Activated CD8-positive, alpha-beta T cell treated with anti-CD3 and anti-CD28 coated beads for 36 hours (primary cell): Measurements from ENCODE around the gene NRIP2. TPM values are rescaled to one million over a fixed set of nuclear protein-coding genes. Genes with fewer than 3 reads are reported as not detected.
"Not testable (repeated sequence)": the region's sequence is repeated elsewhere in the genome, so short reads cannot be mapped to it uniquely, and the experiment has no call there.

Source experiments
- ATAC-seq: fragments of 200-7000 bp; cut with Tn5 transposase; one replicate; pipeline ENCODE4 v1.10.0; 2021; ENCODE audit warnings: mild to moderate bottlenecking, moderate library complexity
- CTCF ChIA-PET: fragments of 350-600 bp; sonication (Branson Sonifier 250); formaldehyde crosslinking; loops from one replicate; lab custom pipeline; 2021; ENCODE audit warnings: antibody characterized with exemption; lab: Charles Lee
- POLR2A ChIA-PET: fragments of 350-600 bp; sonication (Branson Sonifier 250); formaldehyde crosslinking; loops from one replicate; lab custom pipeline; 2021; ENCODE audit warnings: antibody characterized with exemption; lab: Charles Lee
- DNase-seq: peaks from one replicate; pipeline ENCODE4 v3.0.0-alpha.2; 2020
- H3K27ac Mint-ChIP-seq: one replicate; pipeline ENCODE4 v1.8.0; 2021; ENCODE audit warnings: mild to moderate bottlenecking, mixed read lengths
- H3K27me3 Mint-ChIP-seq: one replicate; pipeline ENCODE4 v1.8.0; 2021; ENCODE audit warnings: mixed read lengths
- H3K36me3 Mint-ChIP-seq: one replicate; pipeline ENCODE4 v1.8.0; 2021; ENCODE audit warnings: low read depth, mixed read lengths
- H3K4me1 Mint-ChIP-seq: one replicate; pipeline ENCODE4 v1.8.0; 2021; ENCODE audit warnings: low read depth, mixed read lengths
- H3K4me3 Mint-ChIP-seq: one replicate; pipeline ENCODE4 v1.8.0; 2021; ENCODE audit warnings: mild to moderate bottlenecking, moderate library complexity, mixed read lengths
- H3K9me3 Mint-ChIP-seq: one replicate; pipeline ENCODE4 v1.8.0; 2021; ENCODE audit warnings: mixed read lengths
- CTCF ChIP-seq: fragments of 200-600 bp; IDR thresholded peaks from one replicate; pipeline ENCODE4 v1.8.0; 2022; ENCODE audit warnings: antibody characterized with exemption, mild to moderate bottlenecking
- intact Hi-C: fragments of 100-400 bp; cut with micrococcal nuclease; formaldehyde crosslinking; loops from one replicate; pipeline ENCODE4 v1.10.0; 2022
- total RNA-seq, 2 experiments: library from RNA; stranded (reverse); gene quantifications; one replicate each; pipeline ENCODE4 v1.2.3, GENCODE V29; 2021

NRIP2 gene
- total RNA-seq, 2 experiments from 2014 or later, result not detected

- TF ChIP-seq CTCF, result no peak
- peak overlapping the region; percentile 90 for H3K27ac Mint-ChIP-seq
- peak overlapping the region; percentile 80 for H3K4me3 Mint-ChIP-seq
- ATAC-seq, result peak; percentile 64
- H3K36me3 Mint-ChIP-seq, result peaks cover 52% of the 10 kb centered on the region
- peaks cover 28% of the 10 kb centered on the region for H3K4me1 Mint-ChIP-seq
- no peaks in the 10 kb centered on the region for H3K9me3 Mint-ChIP-seq
- DNase-seq, result peak; percentile 50
- CTCF ChIA-PET, result interaction anchor here (1.0 to 2.0 kb wide), 4 partner anchors 9 to 68 kb away, joined by 3 to 9 read pairs (median 4); no protein-coding TSS in a partner anchor
- POLR2A ChIA-PET, result interaction anchor here (0.8 to 4.8 kb wide), 11 partner anchors 8 to 79 kb away, joined by 3 to 48 read pairs (median 5); partner anchors contain the start of gene TULP3
- intact Hi-C loops, result no loop called here
- H3K27me3 Mint-ChIP-seq, result no peaks in the 10 kb centered on the region
These were observed 41.7 kb upstream of the NRIP2 start for GRCh38 chr12:2876431-2877046.

GRCh38 chr12:2868986-2869632, 34.3 kb upstream of the NRIP2 start:
- CTCF ChIA-PET, intact Hi-C loops, ATAC-seq, DNase-seq, H3K4me1 Mint-ChIP-seq, H3K4me3 Mint-ChIP-seq, H3K9me3 Mint-ChIP-seq, H3K27me3 Mint-ChIP-seq, H3K27ac Mint-ChIP-seq: not testable (repeated sequence)
- peaks cover 61% of the 10 kb centered on the region for H3K36me3 Mint-ChIP-seq
- POLR2A ChIA-PET, result interaction anchor here (1.8 kb wide), 1 partner anchor 8 kb away, joined by 5 read pairs; the partner anchor contains the start of genes FOXM1 and RHNO1

GRCh38 chr12:2864198-2864597, 29.4 kb upstream of the NRIP2 start:
- DNase-seq (no peak), ATAC-seq (no peak)
- CTCF ChIA-PET, result interaction anchor here (1.1 to 2.7 kb wide), 3 partner anchors 10 to 170 kb away, joined by 3 to 13 read pairs (median 4); no protein-coding TSS in a partner anchor
- H3K36me3 Mint-ChIP-seq, result peaks cover 63% of the 10 kb centered on the region
- no peak overlapping the region for H3K27ac Mint-ChIP-seq
- peaks cover 10% of the 10 kb centered on the region for H3K4me1 Mint-ChIP-seq
- TF ChIP-seq CTCF, result no peak
- intact Hi-C loops, result no loop called here
- POLR2A ChIA-PET, result interaction anchor here (0.7 to 1.5 kb wide), 3 partner anchors 9 to 42 kb away, joined by 3 to 10 read pairs (median 5); partner anchors contain the start of genes FOXM1 and RHNO1
- H3K9me3 Mint-ChIP-seq, result no peaks in the 10 kb centered on the region
- H3K27me3 Mint-ChIP-seq, result no peaks in the 10 kb centered on the region
- H3K4me3 Mint-ChIP-seq, result no peak overlapping the region

- peaks cover 62% of the 10 kb centered on the region for H3K36me3 Mint-ChIP-seq
- intact Hi-C loops, H3K4me3 Mint-ChIP-seq, H3K9me3 Mint-ChIP-seq, DNase-seq, H3K27ac Mint-ChIP-seq, ATAC-seq, H3K4me1 Mint-ChIP-seq, H3K27me3 Mint-ChIP-seq: not testable (repeated sequence)
- ChIA-PET POLR2A (interaction anchor here (1.5 kb wide), 2 partner anchors 14 to 42 kb away, joined by 3 to 10 read pairs; partner anchors contain the start of genes FOXM1 and RHNO1), CTCF (interaction anchor here (1.1 to 2.7 kb wide), 3 partner anchors 9 to 171 kb away, joined by 3 to 13 read pairs (median 4); no protein-coding TSS in a partner anchor)
These were observed 28.6 kb upstream of the NRIP2 start for GRCh38 chr12:2863402-2863801.

GRCh38 chr12:2862876-2863275, 28.0 kb upstream of the NRIP2 start:
- TF ChIP-seq CTCF, result no peak
- no peak for ATAC-seq
- intact Hi-C loops, result no loop called here
- Mint-ChIP-seq H3K36me3 (peaks cover 60% of the 10 kb centered on the region), H3K9me3 (no peaks in the 10 kb centered on the region), H3K4me1 (no peaks in the 10 kb centered on the region), H3K27me3 (no peaks in the 10 kb centered on the region), H3K4me3 (no peak overlapping the region), H3K27ac (no peak overlapping the region)
- no peak for DNase-seq
- ChIA-PET POLR2A (interaction anchor here (1.0 kb wide), 1 partner anchor 14 kb away, joined by 8 read pairs; the partner anchor contains the start of genes FOXM1 and RHNO1), CTCF (interaction anchor here (2.7 kb wide), 1 partner anchor 9 kb away, joined by 13 read pairs; no protein-coding TSS in a partner anchor)
